Measurements from ENCODE around the gene COLEC12. TPM values are rescaled to one million over a fixed set of nuclear protein-coding genes. Genes with fewer than 3 reads are reported as not detected.
A peak's percentile ranks its signal among the peaks of the same experiment; 100 is the strongest.

The COLEC12 gene
- total and polyA plus RNA-seq, 3 experiments from 2014 or later: 0.04 TPM; not detected in 2

DNA sequence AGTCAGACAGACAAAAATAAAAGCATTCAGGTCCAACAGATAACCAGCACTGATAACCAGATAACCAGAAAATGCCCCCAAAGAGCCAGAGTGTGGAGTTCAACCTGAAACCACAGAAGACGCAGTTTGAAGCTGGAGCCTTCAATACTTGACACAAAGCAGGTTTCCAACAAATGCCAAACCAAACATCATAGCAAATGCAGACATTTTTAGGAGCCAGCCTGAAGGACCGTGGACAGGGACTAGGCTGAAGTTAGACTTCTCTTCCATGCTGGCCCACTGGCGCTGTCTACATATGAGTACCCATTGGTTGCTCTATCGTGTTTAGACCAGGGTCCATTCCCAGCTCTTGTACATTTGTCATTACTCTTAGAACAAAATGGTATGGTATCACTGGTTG, 9.9 kb downstream of the COLEC12 start:
- no peaks in the 10 kb centered on the region for H3K4me1 Mint-ChIP-seq
- H3K36me3 ChIP-seq (ENCODE audit: insufficient read depth, low read length): no peaks in the 10 kb centered on the region
- no peaks in the 10 kb centered on the region for H3K9me3 ChIP-seq (ENCODE audit: low read length)
- H3K4me3 ChIP-seq (ENCODE audit: low read length): no peak overlapping the region
- H3K27me3 ChIP-seq (ENCODE audit: insufficient read depth, low read length, poor library complexity, severe bottlenecking): no peaks in the 10 kb centered on the region
- H3K4me1 ChIP-seq (ENCODE audit: insufficient read depth, low read length): no peaks in the 10 kb centered on the region
- H3K27ac ChIP-seq (ENCODE audit: low read depth, low read length): no peak overlapping the region
- ChIA-PET CTCF (no interaction called here), POLR2A (no interaction called here)
- H3K27me3 Mint-ChIP-seq: peaks cover 6 to 22% of the 10 kb centered on the region in 2 donors
- peaks cover 3 to 8% (median 5%) of the 10 kb centered on the region in 5 donors for H3K9me3 Mint-ChIP-seq
- DNase-seq: no peak
- H3K27ac Mint-ChIP-seq: no peak overlapping the region
- H3K4me3 Mint-ChIP-seq: no peak overlapping the region
- no peaks in the 10 kb centered on the region for H3K36me3 Mint-ChIP-seq

DNA sequence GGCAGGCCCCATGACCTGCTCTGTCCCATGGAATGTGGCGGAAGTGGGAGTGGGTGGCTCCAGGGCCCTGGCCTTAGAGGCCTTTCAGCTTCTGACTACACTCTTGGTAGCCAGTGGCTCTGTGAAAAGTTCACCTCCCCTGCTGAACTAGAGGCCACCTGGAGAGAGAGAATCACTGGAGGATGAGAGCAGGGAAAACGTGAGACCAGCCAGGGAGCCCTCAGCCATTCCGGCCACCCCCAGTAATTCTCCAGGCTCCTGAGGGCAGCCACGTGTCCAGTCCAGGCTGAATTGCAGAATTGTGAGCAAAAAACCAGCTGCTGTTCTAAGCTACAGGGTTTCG, 10.5 kb downstream of the COLEC12 start:
- no peak overlapping the region for H3K4me3 ChIP-seq (ENCODE audit: low read length)
- POLR2A ChIA-PET: no interaction called here
- H3K4me1 ChIP-seq (ENCODE audit: insufficient read depth, low read length): no peaks in the 10 kb centered on the region
- no peaks in the 10 kb centered on the region for H3K27me3 ChIP-seq (ENCODE audit: insufficient read depth, low read length, poor library complexity, severe bottlenecking)
- Mint-ChIP-seq H3K4me1 (no peaks in the 10 kb centered on the region), H3K9me3 (peaks cover 3 to 8% (median 5%) of the 10 kb centered on the region in 5 donors), H3K27me3 (peaks cover 6 to 24% of the 10 kb centered on the region in 2 donors), H3K27ac (no peak overlapping the region), H3K36me3 (no peaks in the 10 kb centered on the region), H3K4me3 (no peak overlapping the region)
- CTCF ChIA-PET: no interaction called here
- no peaks in the 10 kb centered on the region for H3K9me3 ChIP-seq (ENCODE audit: low read length)
- no peak for DNase-seq
- H3K36me3 ChIP-seq (ENCODE audit: insufficient read depth, low read length): no peaks in the 10 kb centered on the region
- no peak overlapping the region for H3K27ac ChIP-seq (ENCODE audit: low read depth, low read length)

DNA sequence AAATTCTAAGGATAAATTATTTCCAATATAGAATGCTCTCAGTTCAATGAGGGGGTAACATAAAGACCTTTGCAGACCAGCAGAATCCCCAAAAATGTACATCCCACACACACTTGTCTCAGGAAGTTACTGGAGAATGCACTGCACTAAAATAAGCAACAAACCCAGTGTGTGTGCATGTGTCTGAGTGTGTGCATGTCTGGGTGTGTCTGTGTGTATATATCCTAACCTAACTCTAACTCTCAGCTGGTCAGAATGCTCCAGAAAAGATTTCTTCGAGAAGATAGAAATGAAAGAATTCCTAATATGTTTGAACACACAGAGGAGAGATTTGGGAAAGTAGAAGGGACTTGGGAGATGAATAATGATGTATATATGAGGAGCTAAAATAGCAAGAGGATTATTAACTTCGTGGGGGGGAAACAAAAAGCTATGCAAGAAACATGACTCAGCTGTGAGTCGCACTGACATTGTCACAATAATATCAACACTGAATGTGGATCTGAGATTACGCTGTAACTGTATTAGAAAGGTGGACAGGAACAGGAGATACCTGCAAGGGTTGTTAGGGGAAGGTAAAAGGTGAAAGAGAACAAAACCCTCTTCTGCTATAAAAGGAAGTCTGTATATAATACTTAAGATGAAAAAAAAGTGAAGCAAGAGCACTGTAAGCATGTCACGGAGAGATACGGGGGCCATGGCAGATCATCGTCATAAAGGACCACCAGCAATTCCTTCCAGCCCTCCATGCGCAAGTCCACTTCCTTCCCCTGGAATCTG, 11.1 kb downstream of the COLEC12 start:
- no peak overlapping the region for H3K4me3 ChIP-seq (ENCODE audit: low read length)
- no peak overlapping the region for H3K27ac ChIP-seq (ENCODE audit: low read depth, low read length)
- Mint-ChIP-seq H3K4me3 (no peak overlapping the region), H3K9me3 (peaks cover 3 to 8% (median 5%) of the 10 kb centered on the region in 5 donors), H3K27ac (no peak overlapping the region), H3K4me1 (no peaks in the 10 kb centered on the region), H3K27me3 (peaks cover 6 to 27% of the 10 kb centered on the region in 2 donors), H3K36me3 (no peaks in the 10 kb centered on the region)
- no peaks in the 10 kb centered on the region for H3K4me1 ChIP-seq (ENCODE audit: insufficient read depth, low read length)
- ChIA-PET CTCF (no interaction called here), POLR2A (no interaction called here)
- no peaks in the 10 kb centered on the region for H3K9me3 ChIP-seq (ENCODE audit: low read length)
- no peak for DNase-seq
- no peaks in the 10 kb centered on the region for H3K27me3 ChIP-seq (ENCODE audit: insufficient read depth, low read length, poor library complexity, severe bottlenecking)
- no peaks in the 10 kb centered on the region for H3K36me3 ChIP-seq (ENCODE audit: insufficient read depth, low read length)

DNA sequence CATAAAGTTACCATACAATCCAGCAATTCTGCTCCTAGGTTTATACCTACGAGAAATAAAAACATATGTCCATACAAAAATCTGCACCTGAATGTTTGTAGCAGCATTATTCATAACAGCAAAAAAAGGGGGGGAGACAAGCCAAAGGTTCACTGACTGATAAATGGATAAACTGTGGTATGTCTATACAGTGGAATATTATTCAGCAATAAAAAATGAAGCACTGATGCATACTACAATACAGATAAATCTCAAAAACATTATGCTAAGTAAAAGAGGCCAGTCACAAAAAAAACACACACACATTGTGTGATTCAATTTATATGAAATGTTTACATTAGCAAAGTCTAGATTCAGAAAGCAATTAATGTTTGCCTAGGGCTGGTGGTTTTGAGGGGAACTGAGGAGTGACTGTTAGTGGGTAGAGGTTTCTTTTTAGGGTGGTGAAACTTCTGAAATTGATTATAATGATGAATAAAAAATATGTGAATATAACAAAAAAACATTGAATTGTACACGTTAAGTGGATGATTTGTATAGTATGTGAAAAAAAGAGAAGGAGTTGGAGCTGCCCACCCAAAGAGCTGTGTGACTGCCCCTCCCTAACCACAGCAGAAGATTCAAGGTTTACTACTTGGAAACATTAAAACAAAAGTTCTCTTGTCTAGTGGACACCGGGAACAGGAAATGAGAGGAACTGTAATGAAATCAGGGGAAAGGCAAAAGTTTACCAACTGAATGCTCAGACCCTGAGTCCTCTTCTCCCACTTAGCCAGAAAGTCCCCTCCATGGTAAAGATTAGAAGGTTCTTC, 13.4 kb downstream of the COLEC12 start:
- no peaks in the 10 kb centered on the region for H3K9me3 ChIP-seq (ENCODE audit: low read length)
- ChIA-PET CTCF (no interaction called here), POLR2A (no interaction called here)
- Mint-ChIP-seq H3K4me1 (no peaks in the 10 kb centered on the region), H3K9me3 (peaks cover 3 to 8% (median 5%) of the 10 kb centered on the region in 5 donors), H3K36me3 (no peaks in the 10 kb centered on the region), H3K27ac (no peak overlapping the region), H3K27me3 (peaks cover 11 to 32% of the 10 kb centered on the region in 2 donors), H3K4me3 (no peak overlapping the region)
- H3K36me3 ChIP-seq (ENCODE audit: insufficient read depth, low read length): no peaks in the 10 kb centered on the region
- no peak overlapping the region for H3K4me3 ChIP-seq (ENCODE audit: low read length)
- H3K27ac ChIP-seq (ENCODE audit: low read depth, low read length): no peak overlapping the region
- DNase-seq: no peak
- no peaks in the 10 kb centered on the region for H3K4me1 ChIP-seq (ENCODE audit: insufficient read depth, low read length)
- no peaks in the 10 kb centered on the region for H3K27me3 ChIP-seq (ENCODE audit: insufficient read depth, low read length, poor library complexity, severe bottlenecking)

DNA sequence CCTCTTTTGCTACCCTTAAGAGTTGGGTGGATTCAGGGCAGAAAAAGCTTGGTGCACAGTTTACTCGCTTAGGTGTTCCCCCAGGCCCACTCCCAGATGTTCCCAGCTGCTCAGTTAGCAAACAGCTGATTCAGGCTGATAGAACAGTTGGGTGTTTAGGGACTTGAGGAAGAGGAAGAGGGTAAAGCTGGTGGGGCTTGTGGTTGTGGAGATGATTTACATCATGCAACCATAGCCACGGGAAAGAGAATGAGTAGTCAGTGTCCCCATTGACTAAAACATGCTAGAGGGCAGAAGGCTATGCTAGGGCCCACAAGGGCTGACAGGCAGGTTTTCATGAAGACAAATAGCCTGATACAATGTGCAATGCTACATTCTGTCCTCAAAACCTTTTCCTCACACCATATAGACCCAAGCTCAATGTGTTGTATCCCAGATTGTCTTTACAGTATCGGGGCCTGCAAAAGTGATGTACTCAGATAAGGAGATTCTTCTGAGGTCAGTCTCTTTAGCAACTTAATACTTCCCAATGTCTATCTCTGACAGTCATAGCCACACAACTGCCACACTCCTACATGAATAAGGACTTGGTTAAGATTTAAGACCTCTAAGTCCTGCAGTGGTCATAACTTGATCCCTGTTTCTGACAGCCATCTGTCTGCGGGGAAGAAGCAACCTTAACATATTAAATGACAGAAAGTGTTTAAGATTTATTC, 15.6 kb downstream of the COLEC12 start:
- peaks cover 3 to 8% (median 5%) of the 10 kb centered on the region in 5 donors for H3K9me3 Mint-ChIP-seq
- H3K9me3 ChIP-seq (ENCODE audit: low read length): no peaks in the 10 kb centered on the region
- CTCF ChIA-PET: no interaction called here
- H3K27ac Mint-ChIP-seq: no peak overlapping the region
- H3K4me3 Mint-ChIP-seq: no peak overlapping the region
- H3K4me1 Mint-ChIP-seq: no peaks in the 10 kb centered on the region
- H3K27me3 ChIP-seq (ENCODE audit: insufficient read depth, low read length, poor library complexity, severe bottlenecking): no peaks in the 10 kb centered on the region
- no peaks in the 10 kb centered on the region for H3K36me3 Mint-ChIP-seq
- no peaks in the 10 kb centered on the region for H3K4me1 ChIP-seq (ENCODE audit: insufficient read depth, low read length)
- no peak overlapping the region for H3K27ac ChIP-seq (ENCODE audit: low read depth, low read length)
- peaks cover 14 to 38% of the 10 kb centered on the region in 2 donors for H3K27me3 Mint-ChIP-seq
- no peaks in the 10 kb centered on the region for H3K36me3 ChIP-seq (ENCODE audit: insufficient read depth, low read length)
- POLR2A ChIA-PET: no interaction called here
- no peak for DNase-seq
- H3K4me3 ChIP-seq (ENCODE audit: low read length): no peak overlapping the region

DNA sequence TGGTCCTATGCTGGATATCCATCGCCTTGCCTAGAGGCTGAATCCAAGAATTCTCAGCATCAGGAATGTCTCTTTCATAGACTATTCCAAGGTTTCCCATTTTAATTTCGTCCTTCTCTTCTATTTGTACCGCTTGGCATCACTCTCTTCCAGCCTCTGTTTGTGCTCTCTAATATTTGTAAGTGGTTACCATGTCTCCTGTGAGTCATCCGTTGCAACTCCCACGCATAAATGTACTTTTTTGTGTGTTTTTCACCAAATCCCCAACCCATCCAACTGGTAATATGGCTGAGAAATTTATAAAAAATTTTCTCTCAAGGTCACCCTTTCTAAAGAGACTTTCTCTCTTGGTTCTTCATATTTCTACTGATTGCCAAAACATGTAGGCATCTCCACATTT, 21.8 kb downstream of the COLEC12 start:
- H3K9me3 Mint-ChIP-seq: no peaks in the 10 kb centered on the region
- peaks cover 10 to 17% of the 10 kb centered on the region in 2 donors for H3K27me3 Mint-ChIP-seq
- Histone ChIP-seq H3K9me3 (ENCODE audit: low read length) (no peaks in the 10 kb centered on the region), H3K4me3 (ENCODE audit: low read length) (no peak overlapping the region), H3K36me3 (ENCODE audit: insufficient read depth, low read length) (no peaks in the 10 kb centered on the region), H3K27me3 (ENCODE audit: insufficient read depth, low read length, poor library complexity, severe bottlenecking) (no peaks in the 10 kb centered on the region), H3K27ac (ENCODE audit: low read depth, low read length) (no peak overlapping the region), H3K4me1 (ENCODE audit: insufficient read depth, low read length) (no peaks in the 10 kb centered on the region)
- peak overlapping the region in 1 of 8 donors; percentile 61 for H3K27ac Mint-ChIP-seq
- POLR2A ChIA-PET: no interaction called here
- CTCF ChIA-PET: no interaction called here
- no peaks in the 10 kb centered on the region for H3K36me3 Mint-ChIP-seq
- no peak for DNase-seq
- H3K4me3 Mint-ChIP-seq: no peak overlapping the region
- no peaks in the 10 kb centered on the region for H3K4me1 Mint-ChIP-seq

DNA sequence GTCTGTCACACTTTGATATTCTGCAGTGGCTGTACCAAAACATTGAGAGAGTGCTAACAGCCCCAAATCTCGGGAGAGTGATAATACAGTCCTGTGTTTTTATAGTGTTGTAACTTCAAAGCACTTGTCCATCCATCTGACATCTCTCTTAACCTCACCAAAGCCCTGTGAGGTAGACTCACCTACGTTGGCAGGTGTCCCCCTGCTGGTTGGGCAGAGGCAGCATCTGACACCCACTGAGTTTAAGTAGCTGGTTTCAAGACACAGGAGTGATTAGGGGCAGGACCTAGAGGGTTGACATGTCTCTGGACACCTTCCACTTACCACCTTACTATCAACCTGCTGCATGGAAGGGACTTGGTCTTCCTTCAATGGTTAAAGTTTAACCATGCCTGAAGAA, 22.9 kb downstream of the COLEC12 start:
- ChIA-PET POLR2A (no interaction called here), CTCF (no interaction called here)
- no peaks in the 10 kb centered on the region for H3K9me3 Mint-ChIP-seq
- H3K27ac Mint-ChIP-seq: no peak overlapping the region
- Histone ChIP-seq H3K4me1 (ENCODE audit: insufficient read depth, low read length) (no peaks in the 10 kb centered on the region), H3K27ac (ENCODE audit: low read depth, low read length) (no peak overlapping the region), H3K27me3 (ENCODE audit: insufficient read depth, low read length, poor library complexity, severe bottlenecking) (no peaks in the 10 kb centered on the region), H3K4me3 (ENCODE audit: low read length) (no peak overlapping the region), H3K9me3 (ENCODE audit: low read length) (no peaks in the 10 kb centered on the region), H3K36me3 (ENCODE audit: insufficient read depth, low read length) (no peaks in the 10 kb centered on the region)
- peaks cover 8 to 13% of the 10 kb centered on the region in 2 donors for H3K27me3 Mint-ChIP-seq
- DNase-seq: no peak
- no peaks in the 10 kb centered on the region for H3K36me3 Mint-ChIP-seq
- no peaks in the 10 kb centered on the region for H3K4me1 Mint-ChIP-seq
- H3K4me3 Mint-ChIP-seq: no peak overlapping the region

DNA sequence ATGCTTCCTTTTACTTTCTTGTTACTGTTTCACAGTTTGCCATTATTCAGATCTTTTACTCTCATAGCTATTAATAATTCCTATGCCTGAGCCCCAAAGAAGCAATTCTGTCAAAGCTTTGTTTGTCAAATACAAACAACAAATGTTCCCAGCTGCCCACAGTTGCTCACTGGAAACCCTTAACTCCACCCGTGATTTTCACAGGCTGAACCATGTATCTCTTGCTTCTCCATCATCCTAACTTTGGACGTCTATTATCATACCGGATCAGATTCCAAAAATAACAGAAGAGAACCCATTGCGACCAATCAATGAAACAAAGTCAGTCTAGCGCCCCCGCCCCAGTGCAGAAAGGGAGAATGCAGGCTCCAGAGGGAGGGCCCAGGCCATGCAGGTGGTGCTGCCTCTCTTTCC, 24.2 kb downstream of the COLEC12 start:
- no peak for DNase-seq
- POLR2A ChIA-PET: no interaction called here
- H3K27me3 Mint-ChIP-seq: peaks cover 8 to 17% of the 10 kb centered on the region in 2 donors

More for the DNA sequence above, 24.2 kb downstream of the COLEC12 start:
- Histone ChIP-seq H3K27ac (ENCODE audit: low read depth, low read length) (no peak overlapping the region), H3K27me3 (ENCODE audit: insufficient read depth, low read length, poor library complexity, severe bottlenecking) (no peaks in the 10 kb centered on the region), H3K9me3 (ENCODE audit: low read length) (no peaks in the 10 kb centered on the region), H3K4me1 (ENCODE audit: insufficient read depth, low read length) (no peaks in the 10 kb centered on the region), H3K4me3 (ENCODE audit: low read length) (no peak overlapping the region), H3K36me3 (ENCODE audit: insufficient read depth, low read length) (no peaks in the 10 kb centered on the region)
- no peaks in the 10 kb centered on the region for H3K9me3 Mint-ChIP-seq
- H3K4me1 Mint-ChIP-seq: no peaks in the 10 kb centered on the region
- no peaks in the 10 kb centered on the region for H3K36me3 Mint-ChIP-seq
- H3K4me3 Mint-ChIP-seq: no peak overlapping the region
- CTCF ChIA-PET: no interaction called here
- no peak overlapping the region for H3K27ac Mint-ChIP-seq

Measured in CD8-positive, alpha-beta memory T cell (primary cell).